Breast epithelium (tissue), 3 donors: Measurements from ENCODE around the gene ATP1A2.

Source experiments
- POLR2A ChIP-seq: fragments of 450-650 bp; IDR thresholded peaks from one replicate; pipeline ENCODE4 v1.6.1; 2016; ENCODE audit warnings: antibody characterized with exemption, mild to moderate bottlenecking, moderate library complexity
- POLR2AphosphoS5 ChIP-seq, 3 donors: sonication (generic); formaldehyde crosslinking; IDR thresholded peaks; one replicate each; pipeline ENCODE4 v1.6.1; 2017; ENCODE audit warnings: antibody characterized with exemption in 3 of 3
- TF ChIP-seq, protein P1 (sequence below), 3 donors: fragments of 450-650 bp; IDR thresholded peaks; one replicate each; pipeline ENCODE4 v1.5.1; 2016 to 2017; ENCODE audit warnings: antibody characterized with exemption in 3 of 3, mild to moderate bottlenecking in 3 of 3, moderate library complexity in 3 of 3

DNA sequence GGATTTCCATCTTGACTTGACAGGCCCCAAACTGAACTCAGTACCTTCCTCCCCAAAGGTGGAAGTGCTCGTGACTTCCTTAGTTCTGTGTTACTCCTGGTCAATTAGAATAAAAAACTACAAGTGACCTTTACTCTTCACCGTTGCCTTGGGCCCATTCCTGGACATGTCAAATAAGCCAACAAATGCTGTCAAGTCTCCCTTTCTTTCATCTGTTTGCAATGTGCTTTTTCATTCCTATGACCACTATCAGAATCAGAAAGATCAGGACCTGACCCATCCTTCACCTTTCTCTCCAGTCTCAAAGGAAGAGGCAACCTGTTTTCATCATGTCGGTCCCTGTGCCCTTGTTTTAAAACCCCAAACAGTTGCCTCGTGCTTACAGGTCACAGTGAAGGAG, 40.7 kb upstream of the ATP1A2 start:
- TF ChIP-seq, protein P1, sequence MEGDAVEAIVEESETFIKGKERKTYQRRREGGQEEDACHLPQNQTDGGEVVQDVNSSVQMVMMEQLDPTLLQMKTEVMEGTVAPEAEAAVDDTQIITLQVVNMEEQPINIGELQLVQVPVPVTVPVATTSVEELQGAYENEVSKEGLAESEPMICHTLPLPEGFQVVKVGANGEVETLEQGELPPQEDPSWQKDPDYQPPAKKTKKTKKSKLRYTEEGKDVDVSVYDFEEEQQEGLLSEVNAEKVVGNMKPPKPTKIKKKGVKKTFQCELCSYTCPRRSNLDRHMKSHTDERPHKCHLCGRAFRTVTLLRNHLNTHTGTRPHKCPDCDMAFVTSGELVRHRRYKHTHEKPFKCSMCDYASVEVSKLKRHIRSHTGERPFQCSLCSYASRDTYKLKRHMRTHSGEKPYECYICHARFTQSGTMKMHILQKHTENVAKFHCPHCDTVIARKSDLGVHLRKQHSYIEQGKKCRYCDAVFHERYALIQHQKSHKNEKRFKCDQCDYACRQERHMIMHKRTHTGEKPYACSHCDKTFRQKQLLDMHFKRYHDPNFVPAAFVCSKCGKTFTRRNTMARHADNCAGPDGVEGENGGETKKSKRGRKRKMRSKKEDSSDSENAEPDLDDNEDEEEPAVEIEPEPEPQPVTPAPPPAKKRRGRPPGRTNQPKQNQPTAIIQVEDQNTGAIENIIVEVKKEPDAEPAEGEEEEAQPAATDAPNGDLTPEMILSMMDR (IDR thresholded peaks at IDR 0.05): no peak
- no peak for TF ChIP-seq POLR2A
- TF ChIP-seq POLR2AphosphoS5 (IDR thresholded peaks at IDR 0.05): no peak
